Measurements from ENCODE around the gene SSNA1. TPM values are rescaled to one million over a fixed set of nuclear protein-coding genes. Genes with fewer than 3 reads are reported as not detected.

SSNA1 gene
- total RNA-seq, 4 donors from 2014 or later: 93.5 to 104 (median 99.8) TPM

DNA sequence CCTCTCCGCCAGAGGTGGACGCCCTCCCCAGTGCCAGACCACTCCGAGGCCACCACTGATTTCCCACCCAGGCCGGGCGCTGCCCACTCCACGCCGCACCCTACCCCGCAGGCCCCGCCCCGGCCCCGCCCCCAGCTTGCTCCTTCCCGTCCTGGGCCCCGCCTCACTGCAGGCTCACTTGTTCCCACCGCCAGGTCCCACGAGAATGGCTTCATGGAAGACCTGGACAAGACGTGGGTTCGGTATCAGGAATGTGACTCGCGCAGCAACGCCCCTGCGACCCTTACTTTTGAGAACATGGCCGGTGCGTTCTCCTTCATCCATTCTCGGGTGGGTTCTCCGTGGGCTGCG lies 25.1 kb upstream of the SSNA1 start:
- DNase-seq: no peak
- Histone ChIP-seq H3K4me1 (peaks cover 16 to 37% (median 31%) of the 10 kb centered on the region in 4 donors), H3K9me3 (no peaks in the 10 kb centered on the region), H3K36me3 (no peaks in the 10 kb centered on the region), H3K4me3 (peak overlapping the region in 2 of 4 donors; percentile 7 to 19), H3K27me3 (peaks cover 100% of the 10 kb centered on the region), H3K27ac (no peak overlapping the region)
- TF ChIP-seq, protein P1, sequence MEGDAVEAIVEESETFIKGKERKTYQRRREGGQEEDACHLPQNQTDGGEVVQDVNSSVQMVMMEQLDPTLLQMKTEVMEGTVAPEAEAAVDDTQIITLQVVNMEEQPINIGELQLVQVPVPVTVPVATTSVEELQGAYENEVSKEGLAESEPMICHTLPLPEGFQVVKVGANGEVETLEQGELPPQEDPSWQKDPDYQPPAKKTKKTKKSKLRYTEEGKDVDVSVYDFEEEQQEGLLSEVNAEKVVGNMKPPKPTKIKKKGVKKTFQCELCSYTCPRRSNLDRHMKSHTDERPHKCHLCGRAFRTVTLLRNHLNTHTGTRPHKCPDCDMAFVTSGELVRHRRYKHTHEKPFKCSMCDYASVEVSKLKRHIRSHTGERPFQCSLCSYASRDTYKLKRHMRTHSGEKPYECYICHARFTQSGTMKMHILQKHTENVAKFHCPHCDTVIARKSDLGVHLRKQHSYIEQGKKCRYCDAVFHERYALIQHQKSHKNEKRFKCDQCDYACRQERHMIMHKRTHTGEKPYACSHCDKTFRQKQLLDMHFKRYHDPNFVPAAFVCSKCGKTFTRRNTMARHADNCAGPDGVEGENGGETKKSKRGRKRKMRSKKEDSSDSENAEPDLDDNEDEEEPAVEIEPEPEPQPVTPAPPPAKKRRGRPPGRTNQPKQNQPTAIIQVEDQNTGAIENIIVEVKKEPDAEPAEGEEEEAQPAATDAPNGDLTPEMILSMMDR (IDR thresholded peaks at IDR 0.05): no peak
- no peak for TF ChIP-seq POLR2A (IDR thresholded peaks at IDR 0.05)
- intact Hi-C loops (cut with DNase I; ENCODE audit: low total_unique reads) (no loop called here), in situ Hi-C loops (cut with MboI; ENCODE audit: low pct_ligation_motif_present in 1 of 4, low pct_unique_long_range_greater_than_20kb in 1 of 4, low sequenced_read_pairs in 3 of 4) (no loop called here)
- WGBS, 2 donors (ENCODE audit: low coverage in 1 of 2): 63% methylated on average over 13 of the region's 26 CpGs; no CpG with 5 or more reads in 1 of the 2 donors

- DNase-seq: no peak
- in situ Hi-C loops (cut with MboI; ENCODE audit: low pct_ligation_motif_present in 1 of 4, low pct_unique_long_range_greater_than_20kb in 1 of 4, low sequenced_read_pairs in 3 of 4) (no loop called here), intact Hi-C loops (cut with DNase I; ENCODE audit: low total_unique reads) (no loop called here)
- Histone ChIP-seq H3K9me3 (no peaks in the 10 kb centered on the region), H3K27me3 (peaks cover 100% of the 10 kb centered on the region), H3K27ac (no peak overlapping the region), H3K4me1 (peaks cover 19 to 41% (median 36%) of the 10 kb centered on the region in 4 donors), H3K4me3 (no peak overlapping the region), H3K36me3 (no peaks in the 10 kb centered on the region)
- TF ChIP-seq POLR2A (IDR thresholded peaks at IDR 0.05) (no peak), POLR2AphosphoS5 (IDR thresholded peaks at IDR 0.05) (no peak)
- TF ChIP-seq, protein P1 (IDR thresholded peaks at IDR 0.05): no peak
- 94% methylated on average over 13 of the region's 22 CpGs; no CpG with 5 or more reads in 1 of the 2 donors for WGBS, 2 donors (ENCODE audit: low coverage in 1 of 2)
These were observed 24.7 kb upstream of the SSNA1 start for GRCh38 chr9:137163805-137164204.

DNA sequence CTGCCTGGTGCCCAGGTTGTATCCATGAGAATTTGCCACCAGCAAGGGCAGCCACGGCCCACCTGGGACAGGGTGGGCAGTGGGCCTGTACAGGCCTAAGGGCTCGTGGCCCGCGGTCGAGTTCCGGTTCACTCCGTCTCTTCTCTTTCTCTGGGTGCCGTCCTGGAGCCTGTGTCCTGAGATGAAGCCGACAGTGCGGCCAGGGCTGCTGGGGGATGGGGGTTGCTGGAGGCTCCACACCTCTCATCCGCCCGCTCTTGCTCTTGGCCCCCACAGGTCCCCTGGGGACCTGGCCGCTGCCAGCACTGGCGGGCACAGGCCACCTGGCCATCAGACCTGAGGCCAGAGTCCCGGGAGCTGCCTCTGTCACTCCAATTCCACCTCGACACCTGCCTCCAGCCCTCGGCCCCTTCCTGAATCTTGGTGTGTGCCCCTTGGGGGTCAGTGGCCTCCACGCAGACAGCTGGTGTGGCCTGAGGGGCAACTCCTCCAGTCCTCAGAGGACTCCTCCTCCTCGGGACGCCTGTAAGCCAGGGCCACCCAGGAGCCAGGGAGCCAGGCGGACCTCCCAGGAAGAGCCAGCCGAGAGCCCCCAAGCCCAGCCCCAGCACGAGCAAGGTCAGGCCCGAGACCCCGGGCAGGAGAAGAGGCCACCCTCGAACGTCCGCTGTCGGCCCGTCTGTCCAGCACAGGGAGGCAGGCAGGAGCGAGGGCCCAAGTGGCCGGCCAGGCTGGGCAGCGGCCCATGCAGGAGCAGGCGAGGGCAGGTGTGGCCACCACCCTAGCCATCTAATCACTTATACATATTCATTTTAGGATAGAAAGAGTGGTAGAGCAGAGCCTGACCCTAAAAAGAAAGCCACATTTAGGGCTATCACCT lies 23.9 kb upstream of the SSNA1 start:
- no peak for TF ChIP-seq POLR2A (IDR thresholded peaks at IDR 0.05)
- TF ChIP-seq, protein P1 (IDR thresholded peaks at IDR 0.05): no peak
- in situ Hi-C loops (cut with MboI; ENCODE audit: low pct_ligation_motif_present in 1 of 4, low pct_unique_long_range_greater_than_20kb in 1 of 4, low sequenced_read_pairs in 3 of 4): no loop called here

GRCh38 chr9:137165250-137165836 lies 23.1 kb upstream of the SSNA1 start:
- Histone ChIP-seq H3K36me3 (no peaks in the 10 kb centered on the region), H3K4me1 (peaks cover 19 to 52% (median 50%) of the 10 kb centered on the region in 4 donors), H3K4me3 (no peak overlapping the region), H3K27ac (no peak overlapping the region), H3K27me3 (peaks cover 100% of the 10 kb centered on the region), H3K9me3 (no peaks in the 10 kb centered on the region)
- intact Hi-C loops (cut with DNase I; ENCODE audit: low total_unique reads) (no loop called here), in situ Hi-C loops (cut with MboI; ENCODE audit: low pct_ligation_motif_present in 1 of 4, low pct_unique_long_range_greater_than_20kb in 1 of 4, low sequenced_read_pairs in 3 of 4) (no loop called here)
- 85 to 95% methylated on average over 4 to 32 of the region's 32 CpGs for WGBS, 2 donors (ENCODE audit: low coverage in 1 of 2)
- DNase-seq: no peak
- no peak for TF ChIP-seq POLR2A (IDR thresholded peaks at IDR 0.05)
- no peak for TF ChIP-seq POLR2AphosphoS5 (IDR thresholded peaks at IDR 0.05)
- TF ChIP-seq EP300 (IDR thresholded peaks at IDR 0.05; ENCODE audit: low read depth): no peak
- TF ChIP-seq, protein P1 (IDR thresholded peaks at IDR 0.05): no peak

More for the DNA sequence above, 23.9 kb upstream of the SSNA1 start:
- Histone ChIP-seq H3K9me3 (no peaks in the 10 kb centered on the region), H3K4me3 (no peak overlapping the region), H3K36me3 (no peaks in the 10 kb centered on the region), H3K27me3 (peaks cover 100% of the 10 kb centered on the region), H3K27ac (no peak overlapping the region), H3K4me1 (peaks cover 19 to 48% (median 44%) of the 10 kb centered on the region in 4 donors)
- WGBS, 2 donors (ENCODE audit: low coverage in 1 of 2): 75% methylated on average over 34 of the region's 34 CpGs; no CpG with 5 or more reads in 1 of the 2 donors
- intact Hi-C loops (cut with DNase I; ENCODE audit: low total_unique reads): no loop called here
- no peak for DNase-seq
